ENCODE data around the gene CLEC17A. TPM values are rescaled to one million over a fixed set of nuclear protein-coding genes. Genes with fewer than 3 reads are reported as not detected.

The CLEC17A gene
- polyA plus RNA-seq, 1 donor from 2014 or later = not detected

- no peaks in the 10 kb centered on the region for H4K20me1 ChIP-seq (ENCODE audit: insufficient read depth)
- H3K4me2 ChIP-seq (ENCODE audit: low read length) = no peak overlapping the region
- H3K4me3 ChIP-seq (ENCODE audit: low read length) = no peak overlapping the region
- TF ChIP-seq RAD21 (conservative IDR thresholded peaks at IDR 0.05) = no peak
- TF ChIP-seq EP300 (conservative IDR thresholded peaks at IDR 0.05; ENCODE audit: poor library complexity, severe bottlenecking) = no peak
- no peak for TF ChIP-seq POLR2AphosphoS5 (IDR thresholded peaks at IDR 0.05)
- no peak for TF ChIP-seq CTCF (IDR thresholded peaks at IDR 0.05; ENCODE audit: poor library complexity, severe bottlenecking)
- TF ChIP-seq TAF1 (IDR thresholded peaks at IDR 0.05; ENCODE audit: low read depth) = no peak
- no peak for TF ChIP-seq MXI1 (conservative IDR thresholded peaks at IDR 0.05; ENCODE audit: poor library complexity, severe bottlenecking)
- no peak for TF ChIP-seq EZH2 (IDR thresholded peaks at IDR 0.05; ENCODE audit: borderline replicate concordance, insufficient read depth, low read length, poor library complexity, severe bottlenecking)
- TF ChIP-seq REST (IDR thresholded peaks at IDR 0.05; ENCODE audit: borderline replicate concordance) = no peak
- TF ChIP-seq SMC3 (conservative IDR thresholded peaks at IDR 0.05; ENCODE audit: poor library complexity) = no peak
- no peaks in the 10 kb centered on the region for H3K27me3 ChIP-seq (ENCODE audit: insufficient read depth, low read depth, low read length)
- no peak overlapping the region for H3K9ac ChIP-seq (ENCODE audit: low read length)
- no peaks in the 10 kb centered on the region for H3F3A ChIP-seq (ENCODE audit: insufficient read depth, low read length, poor library complexity, severe bottlenecking)
- no peaks in the 10 kb centered on the region for H3K9me2 ChIP-seq (ENCODE audit: insufficient read depth, low read length)
- no peak overlapping the region for H2AFZ ChIP-seq (ENCODE audit: low read depth, low read length)
- no peaks in the 10 kb centered on the region for H3K79me2 ChIP-seq (replicated peaks; ENCODE audit: insufficient read depth, low read length)
- H3K36me3 ChIP-seq (ENCODE audit: insufficient read depth, low read length) = no peaks in the 10 kb centered on the region
- H3K9me3 ChIP-seq (ENCODE audit: low read length) = no peaks in the 10 kb centered on the region
- no peak overlapping the region for H3K27ac ChIP-seq (ENCODE audit: low read length)
These were observed 29.6 kb upstream of the CLEC17A start for GRCh38 chr19:14553042-14553938.

- Histone ChIP-seq H3K27ac (ENCODE audit: low read length) (no peak overlapping the region), H3K4me3 (ENCODE audit: low read length) (no peak overlapping the region), H3K27me3 (ENCODE audit: insufficient read depth, low read depth, low read length) (no peaks in the 10 kb centered on the region), H3F3A (ENCODE audit: insufficient read depth, low read length, poor library complexity, severe bottlenecking) (no peaks in the 10 kb centered on the region), H2AFZ (ENCODE audit: low read depth, low read length) (no peak overlapping the region), H3K9me3 (ENCODE audit: low read length) (no peaks in the 10 kb centered on the region), H3K4me2 (ENCODE audit: low read length) (no peak overlapping the region), H3K9ac (ENCODE audit: low read length) (no peak overlapping the region), H4K20me1 (ENCODE audit: insufficient read depth) (no peaks in the 10 kb centered on the region), H3K36me3 (ENCODE audit: insufficient read depth, low read length) (no peaks in the 10 kb centered on the region), H3K79me2 (replicated peaks; ENCODE audit: insufficient read depth, low read length) (no peaks in the 10 kb centered on the region), H3K9me2 (ENCODE audit: insufficient read depth, low read length) (no peaks in the 10 kb centered on the region)
- TF ChIP-seq CTCF (IDR thresholded peaks at IDR 0.05; ENCODE audit: poor library complexity, severe bottlenecking) (no peak), TAF1 (IDR thresholded peaks at IDR 0.05; ENCODE audit: low read depth) (no peak), EP300 (conservative IDR thresholded peaks at IDR 0.05; ENCODE audit: poor library complexity, severe bottlenecking) (no peak), SMC3 (conservative IDR thresholded peaks at IDR 0.05; ENCODE audit: poor library complexity) (no peak), EZH2 (IDR thresholded peaks at IDR 0.05; ENCODE audit: borderline replicate concordance, insufficient read depth, low read length, poor library complexity, severe bottlenecking) (no peak), POLR2AphosphoS5 (IDR thresholded peaks at IDR 0.05) (no peak)
These were observed 29.0 kb upstream of the CLEC17A start for GRCh38 chr19:14553939-14554243.
